ENCODE results near the gene TRIP13. TPM values are rescaled to one million over a fixed set of nuclear protein-coding genes. Genes with fewer than 3 reads are reported as not detected.
"Not testable (repeated sequence)": the region's sequence is repeated elsewhere in the genome, so short reads cannot be mapped to it uniquely, and the experiment has no call there.

TRIP13 gene
- total and polyA plus RNA-seq, 10 of the 15 experiments (the other 5 are each of a cell fraction or from before 2014, with no cell fraction given): 15.1 to 64.9 (median 32.2) TPM

- intact Hi-C loops (cut with micrococcal nuclease; ENCODE audit: unreplicated experiment); SMC1A ChIA-PET (ENCODE audit: uncharacterized antibody, unreplicated experiment); CTCF ChIA-PET: not testable (repeated sequence)
Measured at GRCh38 chr5:847212-847611, 45.5 kb upstream of the TRIP13 start.

GRCh38 chr5:847736-848135 is 44.9 kb upstream of the TRIP13 start:
- CTCF ChIA-PET; SMC1A ChIA-PET (ENCODE audit: uncharacterized antibody, unreplicated experiment); POLR2A ChIA-PET; DNase-seq (ENCODE audit: low read depth, low spot score); BruUV-seq (replicated peaks); H3K9me3 ChIP-seq (replicated peaks; ENCODE audit: control insufficient read depth, insufficient read depth, low read length); H3K9ac ChIP-seq (ENCODE audit: control insufficient read depth, insufficient read depth, low read length); ATAC-seq; in situ Hi-C loops (cut with MboI); H3K27ac ChIP-seq (ENCODE audit: control insufficient read depth, insufficient read depth); H3K4me2 ChIP-seq (ENCODE audit: control insufficient read depth, insufficient read depth); H3K4me1 ChIP-seq (ENCODE audit: control insufficient read depth, insufficient read depth, low read length); FAIRE-seq; H2AFZ ChIP-seq (ENCODE audit: control insufficient read depth, low read depth, low read length); H3K27me3 ChIP-seq (replicated peaks in 1 of 2; ENCODE audit: control insufficient read depth in 2 of 2, insufficient read depth in 2 of 2, low read length in 1 of 2); RAD21 ChIA-PET (ENCODE audit: unreplicated experiment); intact Hi-C loops (cut with micrococcal nuclease; ENCODE audit: unreplicated experiment); H3K36me3 ChIP-seq (ENCODE audit: control insufficient read depth in 2 of 2, insufficient read depth in 2 of 2, low read length in 1 of 2); H3K4me3 ChIP-seq; H4K20me1 ChIP-seq (ENCODE audit: control insufficient read depth, insufficient read depth); H3K79me2 ChIP-seq (ENCODE audit: control insufficient read depth, insufficient read depth, low read length): not testable (repeated sequence)
- 79% methylated on average over 4 of the region's 7 CpGs for WGBS (ENCODE audit: insufficient coverage, insufficient replicate concordance, low lambda C conversion rate, missing lambda C conversion rate)

More at GRCh38 chr5:847212-847611, 45.5 kb upstream of the TRIP13 start:
- H4K20me1 ChIP-seq (ENCODE audit: control insufficient read depth, insufficient read depth); H3K36me3 ChIP-seq (ENCODE audit: control insufficient read depth in 2 of 2, insufficient read depth in 2 of 2, low read length in 1 of 2); in situ Hi-C loops (cut with MboI); H3K9ac ChIP-seq (ENCODE audit: control insufficient read depth, insufficient read depth, low read length); H3K4me3 ChIP-seq; H3K27ac ChIP-seq (ENCODE audit: control insufficient read depth, insufficient read depth); H3K4me1 ChIP-seq (ENCODE audit: control insufficient read depth, insufficient read depth, low read length); POLR2A ChIA-PET; FAIRE-seq; DNase-seq (ENCODE audit: low read depth, low spot score); H3K4me2 ChIP-seq (ENCODE audit: control insufficient read depth, insufficient read depth); H3K27me3 ChIP-seq (replicated peaks in 1 of 2; ENCODE audit: control insufficient read depth in 2 of 2, insufficient read depth in 2 of 2, low read length in 1 of 2); BruUV-seq (replicated peaks); RAD21 ChIA-PET (ENCODE audit: unreplicated experiment); H2AFZ ChIP-seq (ENCODE audit: control insufficient read depth, low read depth, low read length); H3K79me2 ChIP-seq (ENCODE audit: control insufficient read depth, insufficient read depth, low read length); H3K9me3 ChIP-seq (replicated peaks; ENCODE audit: control insufficient read depth, insufficient read depth, low read length): not testable (repeated sequence)
- 87% methylated on average over 5 of the region's 18 CpGs for WGBS (ENCODE audit: insufficient coverage, insufficient replicate concordance, low lambda C conversion rate, missing lambda C conversion rate)
- ATAC-seq: peak; percentile 10; the same call in 2 of the 3 replicates

GRCh38 chr5:848671-849111 is 44.0 kb upstream of the TRIP13 start:
- intact Hi-C loops (cut with micrococcal nuclease; ENCODE audit: unreplicated experiment): no loop called here
- POLR2A ChIA-PET: no interaction called here
- TF ChIP-seq ZBTB40 (IDR thresholded peaks at IDR 0.05; ENCODE audit: borderline replicate concordance): no peak
- TF ChIP-seq STAT3 (IDR thresholded peaks at IDR 0.05; ENCODE audit: low read depth, low read length): no peak
- no peak for TF ChIP-seq TBL1XR1 (IDR thresholded peaks at IDR 0.05; ENCODE audit: low read depth, low read length)

More at GRCh38 chr5:848671-849111, 44.0 kb upstream of the TRIP13 start:
- Histone ChIP-seq H3K9me3 (replicated peaks; ENCODE audit: control insufficient read depth, insufficient read depth, low read length) (no peaks in the 10 kb centered on the region), H3K4me2 (ENCODE audit: control insufficient read depth, insufficient read depth) (no peak overlapping the region), H3K4me1 (ENCODE audit: control insufficient read depth, insufficient read depth, low read length) (no peaks in the 10 kb centered on the region), H3K36me3 (ENCODE audit: control insufficient read depth in 2 of 2, insufficient read depth in 2 of 2, low read length in 1 of 2) (no peaks in the 10 kb centered on the region), H3K27ac (ENCODE audit: control insufficient read depth, insufficient read depth) (no peak overlapping the region), H3K4me3 (no peak overlapping the region), H3K79me2 (ENCODE audit: control insufficient read depth, insufficient read depth, low read length) (no peaks in the 10 kb centered on the region), H4K20me1 (ENCODE audit: control insufficient read depth, insufficient read depth) (no peaks in the 10 kb centered on the region), H3K9ac (ENCODE audit: control insufficient read depth, insufficient read depth, low read length) (no peak overlapping the region), H3K27me3 (replicated peaks in 1 of 2; ENCODE audit: control insufficient read depth in 2 of 2, insufficient read depth in 2 of 2, low read length in 1 of 2) (no peaks in the 10 kb centered on the region), H2AFZ (ENCODE audit: control insufficient read depth, low read depth, low read length) (no peak overlapping the region)
- no peak for FAIRE-seq
- no TSS peak for BruUV-seq (replicated peaks)
- in situ Hi-C loops (cut with MboI): no loop called here
- no peak for DNase-seq (ENCODE audit: low read depth, low spot score)
- no peak for ATAC-seq
- ChIA-PET SMC1A (ENCODE audit: uncharacterized antibody, unreplicated experiment) (no interaction called here), RAD21 (ENCODE audit: unreplicated experiment) (no interaction called here), CTCF (no interaction called here)
- WGBS (ENCODE audit: insufficient coverage, insufficient replicate concordance, low lambda C conversion rate, missing lambda C conversion rate): 77% methylated on average over 9 of the region's 14 CpGs

All from GM12878 (cell line).